BE2C (cell line): ENCODE data around the gene NPS.

Source experiments
- DNase-seq: peaks from one replicate; pipeline ENCODE4 v3.0.0-alpha.2; 2020
- H3K27me3 ChIP-seq: fragments of 250-450 bp; sonication (Bioruptor Pico); 2 replicates; pipeline ENCODE4 v1.5.1; 2020; ENCODE audit warnings: mild to moderate bottlenecking
- H3K36me3 ChIP-seq: fragments of 250-450 bp; sonication (Bioruptor Pico); 2 replicates; pipeline ENCODE4 v1.5.1; 2020; ENCODE audit warnings: mild to moderate bottlenecking
- H3K4me1 ChIP-seq: fragments of 250-450 bp; sonication (Bioruptor Pico); 2 replicates; pipeline ENCODE4 v1.5.1; 2020
- H3K4me3 ChIP-seq: 2 replicates; pipeline ENCODE4 v1.5.1; 2011; ENCODE audit warnings: low read depth, low read length
- H3K9me3 ChIP-seq: fragments of 250-450 bp; sonication (Bioruptor Pico); 2 replicates; pipeline ENCODE4 v1.5.1; 2020
- TF ChIP-seq, protein P1 (sequence below): IDR thresholded peaks from 2 replicates; pipeline ENCODE4 v1.5.1; 2012; ENCODE audit warnings: mild to moderate bottlenecking, low read depth, low read length

Gene NPS

GRCh38 chr10:127571386-127571785, 22.3 kb downstream of the NPS start:
- Histone ChIP-seq H3K36me3 (no peaks in the 10 kb centered on the region), H3K9me3 (no peaks in the 10 kb centered on the region), H3K4me1 (no peaks in the 10 kb centered on the region), H3K4me3 (no peak overlapping the region), H3K27me3 (no peaks in the 10 kb centered on the region)
- TF ChIP-seq, protein P1, sequence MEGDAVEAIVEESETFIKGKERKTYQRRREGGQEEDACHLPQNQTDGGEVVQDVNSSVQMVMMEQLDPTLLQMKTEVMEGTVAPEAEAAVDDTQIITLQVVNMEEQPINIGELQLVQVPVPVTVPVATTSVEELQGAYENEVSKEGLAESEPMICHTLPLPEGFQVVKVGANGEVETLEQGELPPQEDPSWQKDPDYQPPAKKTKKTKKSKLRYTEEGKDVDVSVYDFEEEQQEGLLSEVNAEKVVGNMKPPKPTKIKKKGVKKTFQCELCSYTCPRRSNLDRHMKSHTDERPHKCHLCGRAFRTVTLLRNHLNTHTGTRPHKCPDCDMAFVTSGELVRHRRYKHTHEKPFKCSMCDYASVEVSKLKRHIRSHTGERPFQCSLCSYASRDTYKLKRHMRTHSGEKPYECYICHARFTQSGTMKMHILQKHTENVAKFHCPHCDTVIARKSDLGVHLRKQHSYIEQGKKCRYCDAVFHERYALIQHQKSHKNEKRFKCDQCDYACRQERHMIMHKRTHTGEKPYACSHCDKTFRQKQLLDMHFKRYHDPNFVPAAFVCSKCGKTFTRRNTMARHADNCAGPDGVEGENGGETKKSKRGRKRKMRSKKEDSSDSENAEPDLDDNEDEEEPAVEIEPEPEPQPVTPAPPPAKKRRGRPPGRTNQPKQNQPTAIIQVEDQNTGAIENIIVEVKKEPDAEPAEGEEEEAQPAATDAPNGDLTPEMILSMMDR, result no peak
- DNase-seq, result no peak

DNA sequence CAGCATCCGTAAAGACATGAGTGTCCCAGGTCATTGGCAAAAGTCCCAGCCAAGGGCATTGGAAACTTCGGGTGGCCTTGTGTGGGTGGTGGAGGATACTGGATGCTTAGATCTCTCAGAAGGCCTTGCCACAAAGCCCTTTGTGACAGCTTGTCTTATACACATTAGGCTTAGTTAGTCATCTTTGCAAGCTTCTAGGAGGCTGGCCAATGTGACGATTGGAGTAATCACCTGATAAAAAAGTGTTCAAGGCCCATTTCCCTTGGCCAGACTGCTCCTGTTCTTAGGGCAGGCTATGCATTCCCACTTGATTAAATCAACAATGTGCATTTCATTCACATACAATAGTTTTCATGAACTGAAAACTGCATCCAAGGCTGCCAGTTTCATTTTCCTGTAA, 26.9 kb downstream of the NPS start:
- Histone ChIP-seq H3K27me3 (no peaks in the 10 kb centered on the region), H3K9me3 (no peaks in the 10 kb centered on the region), H3K4me1 (no peaks in the 10 kb centered on the region), H3K4me3 (no peak overlapping the region), H3K36me3 (no peaks in the 10 kb centered on the region)
- TF ChIP-seq, protein P1, result no peak
- DNase-seq, result no peak

DNA sequence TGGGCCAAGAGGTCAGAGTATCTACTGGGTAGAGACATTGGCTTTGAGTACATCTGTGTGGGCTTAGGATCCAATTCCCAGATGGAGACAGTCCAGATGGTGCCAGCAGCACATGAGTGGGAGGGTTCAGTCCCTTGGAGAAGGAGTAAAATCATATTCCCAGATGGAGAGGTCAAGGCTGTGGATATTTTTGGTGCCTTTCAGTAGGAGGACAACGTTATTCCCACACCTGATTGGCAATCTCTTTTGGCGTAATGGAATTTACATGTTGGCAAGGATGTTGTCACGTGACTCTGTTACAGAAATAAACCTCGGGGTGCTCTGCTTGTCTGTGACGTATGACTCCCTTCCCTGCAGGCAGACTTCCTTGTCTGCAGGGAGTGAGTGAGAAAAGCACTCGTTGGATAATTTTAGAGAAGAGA, 27.6 kb downstream of the NPS start:
- Histone ChIP-seq H3K9me3 (no peaks in the 10 kb centered on the region), H3K36me3 (no peaks in the 10 kb centered on the region), H3K4me3 (no peak overlapping the region), H3K4me1 (no peaks in the 10 kb centered on the region), H3K27me3 (no peaks in the 10 kb centered on the region)
- TF ChIP-seq, protein P1, result no peak
- no peak for DNase-seq

DNA sequence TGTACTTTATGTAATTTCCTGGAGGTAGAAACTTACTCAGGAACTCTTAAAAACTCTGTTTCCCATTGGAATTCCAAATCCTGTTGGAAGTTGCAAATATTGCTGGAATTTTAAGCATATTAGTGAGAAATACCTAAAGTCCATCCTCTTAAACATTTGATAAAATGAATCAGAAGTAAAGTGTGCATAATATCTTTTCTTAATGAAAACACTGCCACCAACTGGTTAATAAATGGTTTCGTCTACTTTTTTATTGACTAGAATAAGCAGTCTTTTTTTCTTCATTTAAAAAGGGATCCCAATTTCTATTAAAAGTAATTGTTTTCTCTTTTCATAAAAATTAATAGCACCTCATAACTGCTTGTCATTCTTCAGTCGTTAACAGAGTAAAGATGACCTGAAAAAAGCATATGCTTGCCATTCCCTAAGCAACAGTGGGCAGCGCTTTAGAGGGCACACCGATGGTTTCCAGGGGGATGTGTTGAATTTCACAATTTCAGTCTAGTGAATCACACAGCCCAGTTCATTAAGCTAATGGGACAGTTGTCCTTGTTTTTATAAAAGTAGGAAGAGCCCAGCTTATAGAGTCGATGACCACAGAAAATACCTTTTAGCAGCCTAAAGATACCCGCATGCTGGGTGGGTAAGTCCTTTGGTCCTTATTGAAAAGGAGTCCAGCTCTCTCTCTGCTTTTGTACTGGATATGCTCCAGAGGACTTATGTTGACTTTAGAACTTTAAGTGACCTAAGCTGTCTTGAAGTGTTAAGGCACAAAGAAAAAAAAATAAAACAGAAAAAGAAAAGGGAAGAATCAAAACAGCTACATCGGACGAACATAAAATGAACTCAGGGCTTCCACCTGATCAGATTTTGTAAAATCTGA, 28.5 kb downstream of the NPS start:
- no peak for DNase-seq

DNA sequence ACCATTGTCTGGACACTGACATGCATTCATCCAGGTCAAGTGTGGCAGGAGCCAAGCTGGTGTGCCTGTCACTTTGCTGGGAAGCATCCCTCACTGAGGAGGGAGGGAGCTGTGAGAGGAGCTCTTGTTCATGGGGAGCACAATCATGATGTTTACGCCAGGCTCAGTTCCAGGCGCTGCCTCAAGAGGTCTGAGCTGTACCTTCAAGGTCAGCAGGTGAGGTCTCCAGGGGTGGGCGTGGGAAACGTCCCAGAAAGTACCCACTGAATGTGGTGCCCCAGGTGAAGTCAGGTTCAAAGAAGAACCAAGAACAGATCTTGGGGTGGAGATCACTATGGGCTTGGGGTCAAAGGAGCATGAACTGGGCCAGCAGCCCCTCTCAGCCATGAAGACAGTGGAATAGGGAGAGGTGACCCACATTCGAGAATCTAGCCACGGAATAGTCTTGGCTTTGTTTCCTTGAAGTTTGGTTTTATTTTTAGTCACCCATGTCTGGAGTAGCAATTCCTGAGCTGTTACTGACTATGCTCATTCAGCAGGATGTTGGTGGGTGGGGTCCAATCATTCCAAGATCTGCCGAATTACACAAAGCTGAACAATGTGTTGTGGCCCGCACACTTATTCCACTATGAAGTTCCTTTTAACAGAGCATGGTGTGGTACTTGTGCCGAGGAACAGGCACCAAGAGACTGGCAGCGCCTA, 29.3 kb downstream of the NPS start:
- TF ChIP-seq, protein P1, result no peak
- H3K4me3 ChIP-seq, result no peak overlapping the region

More for the DNA sequence above, 28.5 kb downstream of the NPS start:
- Histone ChIP-seq H3K4me1 (no peaks in the 10 kb centered on the region), H3K27me3 (no peaks in the 10 kb centered on the region), H3K9me3 (no peaks in the 10 kb centered on the region), H3K4me3 (no peak overlapping the region), H3K36me3 (no peaks in the 10 kb centered on the region)
- TF ChIP-seq, protein P1, result no peak

DNA sequence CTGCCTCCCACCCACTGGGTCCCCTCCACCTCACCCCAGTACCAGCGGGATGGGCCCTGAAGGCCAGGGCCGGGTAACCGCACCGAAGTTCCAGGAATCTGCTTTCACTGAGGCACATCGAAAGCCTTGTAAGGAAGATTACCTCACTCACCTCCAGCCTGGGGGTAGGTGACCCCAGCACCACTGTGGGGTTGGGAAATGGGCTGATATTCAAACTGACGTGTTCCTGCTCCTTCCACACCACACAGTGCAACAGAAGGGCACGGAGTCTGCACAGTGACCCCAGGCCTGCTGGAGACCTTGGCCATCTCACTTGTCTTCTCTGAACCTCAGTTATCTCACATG, 29.8 kb downstream of the NPS start:
- no peak for DNase-seq
- no peaks in the 10 kb centered on the region for H3K36me3 ChIP-seq
- H3K4me1 ChIP-seq, result no peaks in the 10 kb centered on the region
- TF ChIP-seq, protein P1, result no peak
- no peaks in the 10 kb centered on the region for H3K27me3 ChIP-seq
- H3K9me3 ChIP-seq, result no peaks in the 10 kb centered on the region
- no peak overlapping the region for H3K4me3 ChIP-seq

More for the DNA sequence above, 29.3 kb downstream of the NPS start:
- no peaks in the 10 kb centered on the region for H3K4me1 ChIP-seq
- H3K27me3 ChIP-seq, result no peaks in the 10 kb centered on the region
- DNase-seq, result no peak
- H3K36me3 ChIP-seq, result no peaks in the 10 kb centered on the region
- no peaks in the 10 kb centered on the region for H3K9me3 ChIP-seq
